HG02970 (cell line): ENCODE data around the gene PRLHR.
A peak's percentile ranks its signal among the peaks of the same experiment; 100 is the strongest.

Experiments
- ATAC-seq: cut with Tn5 transposase; IDR thresholded peaks from one replicate; pipeline ENCODE4 v1.9.1; 2021; ENCODE audit warnings: mild to moderate bottlenecking, moderate library complexity, moderate number of reproducible peaks; ENCODE audit not compliant: unreplicated experiment, low FRiP score

PRLHR gene

DNA sequence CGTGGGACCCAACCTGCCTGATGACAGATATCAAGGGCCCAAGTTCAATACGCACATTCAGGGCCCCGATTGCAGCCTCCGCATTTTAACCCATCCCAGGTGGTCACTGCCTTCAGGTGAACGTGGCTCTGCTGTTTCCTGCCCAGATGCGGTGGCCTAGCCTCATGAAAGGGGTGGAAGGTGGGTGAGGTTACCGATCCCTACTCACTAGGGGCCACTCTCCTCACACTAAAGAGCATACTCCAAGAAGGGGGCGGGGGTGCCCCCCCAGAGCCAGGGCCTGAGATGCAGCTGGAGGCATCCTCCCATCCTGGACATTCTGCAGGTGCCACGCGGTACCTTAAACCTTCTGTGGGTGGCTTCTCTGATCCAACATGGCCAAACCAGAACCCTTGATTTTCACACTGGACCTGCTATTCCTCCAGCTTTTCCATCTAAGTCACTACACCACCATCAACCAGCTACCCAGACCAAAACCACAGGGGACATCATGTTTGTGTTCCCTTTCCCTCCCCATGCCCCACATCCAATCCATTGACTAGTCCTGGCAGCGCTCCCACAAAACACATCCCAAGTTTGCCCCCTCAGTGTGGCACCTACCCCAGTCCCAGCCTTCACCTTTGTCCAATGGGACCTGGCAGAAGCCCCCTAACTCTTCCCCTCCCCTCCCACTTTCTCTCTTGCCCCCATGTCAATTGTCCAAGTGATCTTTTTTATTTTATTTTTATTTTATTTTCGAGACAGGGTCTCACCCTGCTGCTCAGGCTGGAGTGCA is 30.0 kb downstream of the PRLHR start:
- ATAC-seq: no peak

- ATAC-seq: no peak
These were observed 30.8 kb downstream of the PRLHR start for GRCh38 chr10:118564652-118565051.

GRCh38 chr10:118564114-118564513 is 31.3 kb downstream of the PRLHR start:
- ATAC-seq: no peak

- ATAC-seq: no peak
These were observed 32.0 kb downstream of the PRLHR start for GRCh38 chr10:118563373-118563890.

- no peak for ATAC-seq
These were observed 32.6 kb downstream of the PRLHR start for GRCh38 chr10:118562851-118563250.

DNA sequence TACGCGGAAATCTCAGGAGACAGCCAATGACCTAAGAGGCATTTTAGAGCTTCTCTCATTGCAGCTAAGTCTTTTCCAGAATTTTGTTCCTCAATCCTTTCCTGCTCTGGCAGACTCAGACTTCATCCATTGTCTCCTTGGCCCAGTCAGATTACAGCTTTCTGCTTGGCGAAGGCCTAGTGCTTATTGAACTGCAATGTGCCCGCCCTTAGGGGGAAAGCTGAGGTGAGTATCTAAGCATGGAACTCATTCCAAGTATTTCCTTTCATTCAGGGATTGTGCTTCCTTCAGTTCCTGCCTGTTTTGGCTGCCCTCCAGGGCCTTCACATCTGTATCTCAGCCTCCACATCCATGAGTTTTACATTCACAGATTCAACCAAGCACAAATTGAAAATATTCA is 37.5 kb downstream of the PRLHR start:
- ATAC-seq: no peak

DNA sequence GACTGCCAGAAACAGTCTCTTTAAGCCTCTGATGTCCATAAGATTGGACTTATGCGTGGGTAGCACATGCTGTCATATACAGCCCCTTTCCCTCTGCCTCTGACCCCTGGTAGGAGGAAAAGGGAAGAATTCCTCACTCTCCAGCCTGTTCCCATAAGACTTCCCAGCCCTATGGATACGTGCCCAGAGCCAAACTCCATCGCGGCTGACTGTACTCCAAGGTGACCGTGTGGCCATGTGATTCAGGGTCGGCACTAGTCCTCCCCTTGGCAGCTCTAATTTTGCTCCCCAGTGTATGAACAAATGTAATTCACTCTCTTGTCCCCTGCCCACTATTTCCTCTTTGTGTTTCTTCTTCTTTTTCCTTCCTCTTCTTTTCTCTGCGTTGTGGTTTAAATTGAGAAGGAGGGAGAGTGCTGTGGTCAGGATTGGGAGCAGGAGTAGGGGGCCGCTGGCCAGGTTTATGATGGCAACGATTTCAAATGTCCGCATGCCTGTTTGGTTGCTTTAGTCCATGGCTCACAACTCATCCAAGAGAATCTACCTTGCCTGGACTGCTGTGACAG is 43.8 kb downstream of the PRLHR start:
- no peak for ATAC-seq

DNA sequence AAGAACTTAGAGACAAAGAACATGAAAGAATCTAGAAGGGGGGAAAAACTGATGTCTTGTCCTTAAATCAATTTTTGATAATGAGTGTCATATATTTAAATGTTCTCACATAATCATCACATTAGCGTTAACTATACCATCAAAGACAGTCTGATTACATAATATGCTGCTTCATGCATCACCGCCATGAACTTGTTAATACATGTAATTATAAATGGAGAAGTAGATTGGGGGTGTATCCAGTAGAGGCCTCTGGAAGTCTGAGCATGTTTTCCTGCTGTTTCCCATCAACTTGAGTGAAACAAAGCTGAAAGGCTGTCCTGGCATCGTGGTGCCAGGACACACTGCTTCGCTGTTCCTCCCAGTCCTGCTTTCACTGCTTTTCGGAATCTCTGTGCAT is 48.2 kb downstream of the PRLHR start:
- no peak for ATAC-seq

DNA sequence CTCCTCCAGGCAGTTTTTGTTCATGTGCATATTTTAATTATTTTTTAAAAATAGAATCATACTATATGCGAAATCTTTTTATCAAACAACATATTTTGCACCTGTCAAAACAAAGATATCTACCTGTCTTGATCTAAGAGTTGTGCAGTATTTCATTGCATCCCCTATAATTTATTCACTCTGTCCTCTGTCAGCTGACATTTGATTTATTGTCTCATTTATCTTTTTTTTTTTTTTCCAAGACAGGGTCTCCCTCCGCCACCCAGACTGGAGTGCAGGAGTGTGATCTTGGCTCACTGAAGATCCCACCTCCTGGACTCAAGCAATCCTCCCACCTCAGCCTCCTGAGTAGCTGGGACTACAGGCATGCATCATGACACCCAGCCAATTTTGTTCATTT is 49.0 kb downstream of the PRLHR start:
- ATAC-seq: no peak

DNA sequence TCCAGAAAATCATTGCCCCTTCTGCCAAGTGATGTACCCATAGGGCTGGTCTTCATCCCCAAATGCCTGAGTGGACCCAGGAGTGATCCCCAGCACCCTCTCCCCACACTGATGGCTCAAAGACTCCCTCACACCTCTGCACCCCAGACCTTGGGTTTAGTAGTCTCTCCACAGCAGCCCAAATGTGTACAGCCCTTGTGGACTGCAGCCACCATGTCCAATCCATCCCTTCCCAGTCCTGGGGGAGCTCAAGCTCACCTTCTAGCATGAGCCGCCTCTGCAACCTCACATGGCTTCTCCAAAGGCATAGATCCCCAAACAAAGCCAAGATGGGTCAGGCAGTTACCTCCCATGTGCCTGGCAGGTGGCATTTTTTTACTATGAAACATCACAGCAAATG is 50.1 kb downstream of the PRLHR start:
- no peak for ATAC-seq

GRCh38 chr10:118544401-118544948 is 51.0 kb downstream of the PRLHR start:
- no peak for ATAC-seq

DNA sequence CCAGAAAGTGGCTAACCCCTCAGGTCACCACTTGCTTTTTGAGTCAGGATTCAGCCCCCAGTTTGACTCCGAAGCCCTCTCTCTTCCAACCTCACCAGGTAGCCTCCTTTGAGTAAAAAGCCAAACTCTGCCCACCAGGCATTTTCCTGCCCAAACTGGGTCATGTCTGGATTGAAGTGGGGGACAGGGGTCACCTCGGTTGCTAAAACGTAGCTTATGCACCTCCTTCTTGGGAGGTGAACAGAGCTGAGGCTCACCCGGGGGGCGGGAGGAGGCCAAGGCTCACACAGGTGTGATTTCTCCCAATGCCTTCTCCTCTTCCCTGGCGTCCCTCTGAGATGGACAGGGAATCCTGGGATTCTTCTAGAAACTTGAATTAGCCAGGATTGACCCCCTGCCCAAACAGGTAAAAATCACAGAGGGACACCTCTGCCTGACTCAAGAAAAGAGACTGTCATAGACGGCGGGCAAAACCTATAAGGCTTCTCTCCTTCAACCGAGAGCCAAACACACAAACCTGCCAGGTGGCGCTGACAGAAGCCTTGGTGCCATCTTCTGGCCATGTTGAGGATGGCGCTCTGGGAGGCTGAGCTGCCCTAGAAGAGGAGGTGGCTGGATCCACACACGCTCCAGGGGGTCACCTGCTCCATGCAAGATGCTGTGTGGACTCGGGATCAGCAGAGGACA is 51.6 kb downstream of the PRLHR start:
- peak; percentile 66 for ATAC-seq

DNA sequence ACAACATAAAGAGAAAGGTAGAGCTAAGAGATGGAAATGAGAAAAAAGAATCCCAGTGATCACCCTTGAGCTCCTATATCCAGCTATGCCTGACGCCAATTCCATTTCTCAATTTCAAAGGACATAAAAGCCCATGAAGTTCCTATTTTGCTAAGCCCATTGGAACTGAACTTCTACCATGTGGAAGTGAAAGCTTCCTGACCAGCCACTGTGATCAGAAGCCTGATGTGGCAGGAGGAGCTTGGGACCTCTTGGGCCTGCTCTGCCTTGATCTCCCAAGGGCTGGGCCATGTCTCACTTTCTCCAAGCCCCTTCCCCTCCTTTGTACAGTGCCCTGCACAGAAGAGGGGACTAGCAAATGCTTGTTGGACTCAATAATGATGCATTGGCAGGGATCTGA is 52.7 kb downstream of the PRLHR start:
- ATAC-seq: no peak

DNA sequence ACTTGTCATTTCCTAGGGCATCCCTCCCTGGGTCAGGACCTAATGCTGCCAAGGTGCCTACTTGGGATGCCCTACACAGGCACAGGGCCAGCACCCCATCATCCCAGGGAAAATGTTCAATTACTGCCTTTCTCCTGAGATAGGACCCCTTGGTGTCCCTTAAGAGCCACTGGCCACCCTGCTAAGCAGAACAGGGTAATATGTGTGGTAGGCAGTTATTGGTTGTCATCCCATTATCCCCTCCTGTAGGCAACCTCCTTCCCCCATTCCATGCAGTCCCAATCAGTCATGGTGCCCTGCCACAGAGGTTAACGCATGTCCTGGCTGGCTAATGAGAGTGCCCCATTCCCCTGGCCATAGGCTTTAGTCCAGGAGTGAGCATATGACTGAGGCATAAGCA is 53.2 kb downstream of the PRLHR start:
- ATAC-seq: no peak

- ATAC-seq: no peak
These were observed 53.7 kb downstream of the PRLHR start for GRCh38 chr10:118541718-118542117.
